ENCODE results near the gene SMIM45.
A peak's percentile ranks its signal among the peaks of the same experiment; 100 is the strongest.

Gene SMIM45

DNA sequence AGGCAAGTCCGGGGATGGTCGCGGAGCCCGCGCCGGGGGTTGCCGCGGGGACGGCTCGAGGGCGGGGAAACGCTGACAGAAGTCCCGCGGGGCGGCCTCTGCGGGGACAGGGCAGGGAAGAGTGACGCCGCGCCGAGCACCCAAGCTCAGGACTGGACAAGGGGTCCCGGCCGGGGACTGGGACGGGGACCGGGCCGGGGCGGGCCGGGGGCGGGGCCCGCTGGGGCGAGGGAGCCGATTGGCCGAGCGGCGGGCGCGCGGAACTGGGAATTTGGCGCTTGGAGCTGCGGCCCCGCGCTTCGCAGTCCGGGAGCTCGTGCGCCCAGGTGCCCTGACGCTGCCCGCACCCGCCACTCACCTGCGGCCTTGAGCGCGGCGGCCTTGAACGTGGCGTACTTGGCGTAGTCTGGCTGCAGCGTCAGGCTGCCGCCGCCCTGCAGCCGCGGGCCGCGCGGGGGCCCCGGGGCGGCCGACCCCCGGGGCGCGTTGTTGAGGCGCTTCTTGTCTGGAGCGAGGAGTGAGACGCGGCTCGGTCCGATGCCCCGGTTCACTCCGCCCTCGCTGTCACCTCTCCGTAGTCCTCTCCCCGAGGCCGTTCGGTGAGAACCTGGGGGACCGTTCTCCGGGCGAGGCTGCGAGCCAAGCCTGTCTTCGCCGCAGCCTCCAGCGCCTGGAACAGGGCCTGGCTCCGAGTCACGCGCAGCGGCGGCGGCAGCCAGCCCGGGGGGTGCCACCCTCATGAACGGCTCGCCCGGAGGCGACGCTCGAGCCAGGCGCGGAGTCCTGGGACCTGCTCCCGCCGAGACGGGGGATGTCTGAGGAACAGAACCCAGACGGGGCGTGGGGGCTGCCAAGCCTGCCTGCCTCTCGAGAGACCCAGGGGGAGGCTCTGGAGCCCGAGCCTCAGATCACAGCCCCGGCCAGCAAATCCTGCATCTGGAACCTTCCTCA, 41.6 kb upstream of the SMIM45 start:
- FAIRE-seq (no peak), DNase-seq (ENCODE audit: low read depth, low spot score) (no peak)
- ChIA-PET POLR2A (no interaction called here), CTCF (interaction anchor here (1.5 to 4.5 kb wide), 2 partner anchors 15 to 30 kb away, joined by 5 to 28 read pairs; partner anchors contain the start of gene TNFRSF13C)
- intact Hi-C loops (cut with micrococcal nuclease) = no loop called here
- no peak overlapping the region for H2AFZ ChIP-seq (ENCODE audit: low read depth, low read length)
- peaks cover 0 to 2% of the 10 kb centered on the region in 2 experiments for H3K36me3 ChIP-seq (ENCODE audit: control insufficient read depth in 2 of 2, extremely low read depth in 1 of 2, insufficient read depth in 2 of 2, low read length in 2 of 2)
- no peaks in the 10 kb centered on the region for H4K20me1 ChIP-seq (replicated peaks; ENCODE audit: control insufficient read depth, extremely low read depth, insufficient read depth, low read length)
- no peak overlapping the region for H3K4me3 ChIP-seq (replicated peaks in 1 of 3; ENCODE audit: insufficient read depth in 1 of 3, low read depth in 1 of 3, low read length in 3 of 3)
- peaks cover 33 to 55% of the 10 kb centered on the region in 2 experiments for H3K27me3 ChIP-seq (ENCODE audit: control insufficient read depth in 2 of 2, insufficient read depth in 2 of 2, low read length in 2 of 2)
- TF ChIP-seq EZH2 (IDR thresholded peaks at IDR 0.05; ENCODE audit: borderline replicate concordance, low read depth, low read length, severe bottlenecking) = peak; percentile 95
- TF ChIP-seq POLR2A (IDR thresholded peaks at IDR 0.05; ENCODE audit: low read depth, low read length) = no peak
- no peak overlapping the region for H3K9ac ChIP-seq (replicated peaks; ENCODE audit: extremely low read depth, insufficient read depth, low read length)
- no peak overlapping the region for H3K4me2 ChIP-seq (ENCODE audit: insufficient read depth, low read length)
- peaks cover 6% of the 10 kb centered on the region for H3K4me1 ChIP-seq (ENCODE audit: control insufficient read depth, extremely low read depth, insufficient read depth, low read length)
- H3K9me1 ChIP-seq (replicated peaks; ENCODE audit: control insufficient read depth, extremely low read depth, insufficient read depth, low read length) = no peaks in the 10 kb centered on the region
- H3K79me2 ChIP-seq (ENCODE audit: control insufficient read depth, insufficient read depth, low read length) = no peaks in the 10 kb centered on the region
- BruUV-seq (replicated peaks) = no TSS peak
- no peaks in the 10 kb centered on the region for H3K9me3 ChIP-seq (replicated peaks; ENCODE audit: control insufficient read depth, insufficient read depth, low read length)
- dilution Hi-C loops (cut with MboI; ENCODE audit: extremely low pct_ligation_motif_present, low sequenced_read_pairs) = no loop called here
- no peak overlapping the region for H3K27ac ChIP-seq (ENCODE audit: insufficient read depth, low read depth, low read length)

GRCh38 chr22:41911001-41911611, 40.8 kb upstream of the SMIM45 start:
- TF ChIP-seq, protein P1, sequence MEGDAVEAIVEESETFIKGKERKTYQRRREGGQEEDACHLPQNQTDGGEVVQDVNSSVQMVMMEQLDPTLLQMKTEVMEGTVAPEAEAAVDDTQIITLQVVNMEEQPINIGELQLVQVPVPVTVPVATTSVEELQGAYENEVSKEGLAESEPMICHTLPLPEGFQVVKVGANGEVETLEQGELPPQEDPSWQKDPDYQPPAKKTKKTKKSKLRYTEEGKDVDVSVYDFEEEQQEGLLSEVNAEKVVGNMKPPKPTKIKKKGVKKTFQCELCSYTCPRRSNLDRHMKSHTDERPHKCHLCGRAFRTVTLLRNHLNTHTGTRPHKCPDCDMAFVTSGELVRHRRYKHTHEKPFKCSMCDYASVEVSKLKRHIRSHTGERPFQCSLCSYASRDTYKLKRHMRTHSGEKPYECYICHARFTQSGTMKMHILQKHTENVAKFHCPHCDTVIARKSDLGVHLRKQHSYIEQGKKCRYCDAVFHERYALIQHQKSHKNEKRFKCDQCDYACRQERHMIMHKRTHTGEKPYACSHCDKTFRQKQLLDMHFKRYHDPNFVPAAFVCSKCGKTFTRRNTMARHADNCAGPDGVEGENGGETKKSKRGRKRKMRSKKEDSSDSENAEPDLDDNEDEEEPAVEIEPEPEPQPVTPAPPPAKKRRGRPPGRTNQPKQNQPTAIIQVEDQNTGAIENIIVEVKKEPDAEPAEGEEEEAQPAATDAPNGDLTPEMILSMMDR (IDR thresholded peaks at IDR 0.05; ENCODE audit: extremely low read depth in 1 of 2, insufficient read depth in 1 of 2, low read depth in 1 of 2, low read length in 2 of 2) = no peak
- TF ChIP-seq POLR2AphosphoS5 (IDR thresholded peaks at IDR 0.05; ENCODE audit: insufficient read depth, low read depth, low read length) (no peak), JUN (IDR thresholded peaks at IDR 0.05; ENCODE audit: borderline replicate concordance, insufficient read depth, insufficient read length, low read depth) (no peak), MYC (IDR thresholded peaks at IDR 0.05; ENCODE audit: low read depth, low read length) (no peak), EZH2 (IDR thresholded peaks at IDR 0.05; ENCODE audit: borderline replicate concordance, low read depth, low read length, severe bottlenecking) (peak; percentile 70)
- Histone ChIP-seq H3K27me3 (ENCODE audit: control insufficient read depth in 2 of 2, insufficient read depth in 2 of 2, low read length in 2 of 2) (peaks cover 40 to 63% of the 10 kb centered on the region in 2 experiments), H3K27ac (ENCODE audit: insufficient read depth, low read depth, low read length) (no peak overlapping the region), H2AFZ (ENCODE audit: low read depth, low read length) (no peak overlapping the region), H3K4me2 (ENCODE audit: insufficient read depth, low read length) (no peak overlapping the region), H3K9me3 (replicated peaks; ENCODE audit: control insufficient read depth, insufficient read depth, low read length) (no peaks in the 10 kb centered on the region), H3K9ac (replicated peaks; ENCODE audit: extremely low read depth, insufficient read depth, low read length) (no peak overlapping the region), H3K9me1 (replicated peaks; ENCODE audit: control insufficient read depth, extremely low read depth, insufficient read depth, low read length) (no peaks in the 10 kb centered on the region), H3K4me3 (replicated peaks in 1 of 3; ENCODE audit: insufficient read depth in 1 of 3, low read depth in 1 of 3, low read length in 3 of 3) (no peak overlapping the region), H3K36me3 (ENCODE audit: control insufficient read depth in 2 of 2, extremely low read depth in 1 of 2, insufficient read depth in 2 of 2, low read length in 2 of 2) (peaks cover 0 to 2% of the 10 kb centered on the region in 2 experiments), H3K4me1 (ENCODE audit: control insufficient read depth, extremely low read depth, insufficient read depth, low read length) (peaks cover 6% of the 10 kb centered on the region), H3K79me2 (ENCODE audit: control insufficient read depth, insufficient read depth, low read length) (no peaks in the 10 kb centered on the region), H4K20me1 (replicated peaks; ENCODE audit: control insufficient read depth, extremely low read depth, insufficient read depth, low read length) (no peaks in the 10 kb centered on the region)
- BruUV-seq (replicated peaks) = no TSS peak
- DNase-seq (ENCODE audit: low read depth, low spot score) (no peak), FAIRE-seq (no peak)
- ChIA-PET CTCF (interaction anchor here (0.7 to 4.5 kb wide), 2 partner anchors 14 to 214 kb away, joined by 4 to 28 read pairs; partner anchors contain the start of gene TNFRSF13C), POLR2A (no interaction called here)
- intact Hi-C loops (cut with micrococcal nuclease) (no loop called here), dilution Hi-C loops (cut with MboI; ENCODE audit: extremely low pct_ligation_motif_present, low sequenced_read_pairs) (no loop called here)

All from endothelial cell of umbilical vein (primary cell).